Neural cell (in vitro differentiated cells): ENCODE measurements around the gene ANKRD36.
"Not testable (repeated sequence)": the region's sequence is repeated elsewhere in the genome, so short reads cannot be mapped to it uniquely, and the experiment has no call there.

Experiments
- POLR2AphosphoS5 ChIP-seq: IDR thresholded peaks from 2 replicates; pipeline ENCODE4 v1.6.1; 2012
- RAD21 ChIP-seq: fragments of 450-650 bp; conservative IDR thresholded peaks from 2 replicates; pipeline ENCODE4 v1.6.1; 2014; ENCODE audit warnings: antibody characterized with exemption, mild to moderate bottlenecking, moderate library complexity

DNA sequence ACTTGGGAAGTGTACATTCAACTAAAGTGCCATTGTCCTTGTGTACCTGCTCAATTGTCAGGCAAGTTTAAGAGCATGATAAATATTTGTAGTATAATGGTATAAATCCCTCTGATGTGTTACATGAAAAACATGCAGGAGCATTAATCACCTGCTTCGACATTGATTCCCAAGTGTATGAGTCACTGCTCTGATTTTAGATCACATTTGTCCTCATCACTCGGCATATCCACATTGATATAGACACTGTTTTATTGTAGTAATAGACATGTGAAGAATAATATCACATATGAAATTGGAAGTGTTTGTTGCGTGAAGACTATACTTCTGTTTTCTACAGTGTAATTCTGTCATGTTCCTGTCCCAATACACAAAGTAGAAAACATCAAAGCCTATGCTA, 31.1 kb downstream of the ANKRD36 start:
- TF ChIP-seq RAD21, POLR2AphosphoS5: not testable (repeated sequence)
